ENCODE results near the gene TOP2B.

The TOP2B gene

DNA sequence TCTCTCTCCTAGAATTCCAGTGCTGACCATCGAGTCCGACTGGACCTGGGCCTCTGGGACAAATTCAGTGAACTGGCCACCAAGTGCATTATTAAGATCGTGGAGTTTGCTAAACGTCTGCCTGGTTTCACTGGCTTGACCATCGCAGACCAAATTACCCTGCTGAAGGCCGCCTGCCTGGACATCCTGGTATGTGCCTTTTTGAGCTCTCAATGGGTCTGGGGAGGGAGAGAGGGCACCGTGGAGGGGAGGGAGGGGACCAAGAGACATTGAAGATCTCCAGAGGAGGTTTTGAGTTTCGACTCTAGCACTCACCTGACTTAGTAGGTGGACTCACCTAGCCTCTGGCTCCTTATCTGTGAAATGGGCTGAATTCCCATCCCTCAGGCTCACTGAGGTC lies 84.2 kb downstream of the TOP2B start:
- no peak for DNase-seq

GRCh38 chr3:25578059-25578458 lies 86.6 kb downstream of the TOP2B start:
- DNase-seq: no peak

GRCh38 chr3:25576831-25577454 lies 87.8 kb downstream of the TOP2B start:
- no peak for DNase-seq

DNA sequence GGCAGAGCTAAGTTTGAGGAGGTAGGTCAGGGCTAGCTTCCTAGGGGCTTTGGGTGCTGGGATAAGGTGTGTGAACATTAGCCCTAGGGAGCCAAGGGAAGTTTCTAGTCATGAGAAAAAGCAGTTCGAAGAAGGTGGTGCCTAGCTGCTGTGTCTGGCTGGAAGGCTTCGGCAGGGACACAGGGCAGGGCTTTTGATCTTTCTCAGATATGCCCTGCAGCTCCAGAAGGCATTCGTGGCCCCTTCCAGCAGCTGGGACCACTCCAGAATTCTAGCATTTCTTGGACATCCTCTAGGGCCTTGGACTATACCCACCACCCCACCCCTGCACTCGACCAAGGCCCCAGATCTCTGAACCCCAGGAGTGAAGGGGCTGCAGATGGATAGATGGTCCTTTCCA lies 88.6 kb downstream of the TOP2B start:
- no peak for DNase-seq

GRCh38 chr3:25575001-25575400 lies 89.7 kb downstream of the TOP2B start:
- DNase-seq: no peak

DNA sequence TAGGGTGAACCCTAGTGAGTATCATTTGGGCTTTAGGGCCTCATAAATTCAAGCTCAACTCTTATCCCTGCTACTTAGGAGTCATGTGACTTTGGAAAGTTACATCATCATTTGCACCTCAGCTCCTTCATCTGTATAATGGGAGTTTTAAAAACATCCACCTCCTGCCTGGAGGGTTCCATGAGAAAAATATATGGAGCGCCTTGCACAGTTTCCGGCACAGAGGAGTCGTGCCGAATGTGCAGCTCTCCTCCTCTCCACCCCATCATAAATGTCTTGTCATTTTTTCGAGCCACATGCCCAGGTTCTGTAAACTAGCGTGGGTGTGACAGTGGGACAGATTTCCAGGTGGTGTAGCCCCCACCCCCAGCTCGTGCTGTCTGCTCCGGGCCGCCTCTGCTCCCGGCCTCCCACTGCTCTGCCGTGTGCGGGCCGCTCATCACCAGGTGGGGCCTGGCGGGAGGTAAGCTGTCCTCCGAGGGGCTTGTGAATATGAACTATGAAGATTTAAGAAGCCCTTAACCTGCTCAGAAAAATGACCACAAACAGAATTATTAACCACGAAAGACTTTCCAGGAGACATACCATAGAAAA lies 90.4 kb downstream of the TOP2B start:
- DNase-seq: no peak

GRCh38 chr3:25573386-25574171 lies 91.1 kb downstream of the TOP2B start:
- no peak for DNase-seq

DNA sequence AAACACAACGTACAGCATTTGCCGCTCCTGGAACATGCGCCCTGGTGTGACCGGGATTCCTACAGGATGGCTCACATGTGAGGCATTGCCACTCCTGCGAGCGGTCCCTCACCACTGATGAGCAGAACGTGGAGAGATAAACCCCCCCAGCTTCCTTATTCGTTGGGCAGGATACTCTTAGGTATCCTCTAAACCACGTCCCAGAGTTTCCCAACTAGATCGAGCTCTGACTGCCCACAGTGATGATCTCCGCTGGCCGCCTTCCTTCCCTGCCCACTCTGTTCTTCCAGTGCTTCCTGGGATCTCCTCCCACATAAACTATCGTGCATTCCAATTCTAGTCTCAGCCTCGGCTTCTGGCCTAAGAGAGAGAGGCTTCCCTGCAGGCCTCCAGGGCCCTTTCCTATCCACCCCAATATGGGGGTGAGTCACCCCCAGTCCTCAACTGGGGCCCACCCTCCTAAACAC lies 91.8 kb downstream of the TOP2B start:
- DNase-seq: no peak

- DNase-seq: no peak
These were observed 92.4 kb downstream of the TOP2B start for GRCh38 chr3:25572336-25572735.

DNA sequence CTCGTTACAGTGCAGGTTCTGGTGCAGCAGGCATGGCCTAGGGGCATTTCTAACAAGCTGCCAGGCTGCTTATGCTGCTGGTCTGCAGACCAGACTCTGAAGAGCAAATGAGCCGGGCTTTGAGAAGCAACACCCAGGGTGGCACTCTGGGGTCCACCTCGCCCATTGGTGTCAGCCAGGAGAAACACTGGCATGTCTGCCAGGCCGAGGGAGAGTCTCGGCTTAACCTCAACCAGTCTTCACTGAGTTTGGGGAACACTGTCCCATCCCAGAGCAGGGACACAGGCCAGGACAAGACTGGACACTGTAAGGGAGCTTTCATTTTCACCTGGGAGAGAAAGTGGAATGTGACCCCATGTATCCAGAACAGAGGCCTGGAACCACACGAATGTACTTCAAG lies 93.4 kb downstream of the TOP2B start:
- DNase-seq: no peak

DNA sequence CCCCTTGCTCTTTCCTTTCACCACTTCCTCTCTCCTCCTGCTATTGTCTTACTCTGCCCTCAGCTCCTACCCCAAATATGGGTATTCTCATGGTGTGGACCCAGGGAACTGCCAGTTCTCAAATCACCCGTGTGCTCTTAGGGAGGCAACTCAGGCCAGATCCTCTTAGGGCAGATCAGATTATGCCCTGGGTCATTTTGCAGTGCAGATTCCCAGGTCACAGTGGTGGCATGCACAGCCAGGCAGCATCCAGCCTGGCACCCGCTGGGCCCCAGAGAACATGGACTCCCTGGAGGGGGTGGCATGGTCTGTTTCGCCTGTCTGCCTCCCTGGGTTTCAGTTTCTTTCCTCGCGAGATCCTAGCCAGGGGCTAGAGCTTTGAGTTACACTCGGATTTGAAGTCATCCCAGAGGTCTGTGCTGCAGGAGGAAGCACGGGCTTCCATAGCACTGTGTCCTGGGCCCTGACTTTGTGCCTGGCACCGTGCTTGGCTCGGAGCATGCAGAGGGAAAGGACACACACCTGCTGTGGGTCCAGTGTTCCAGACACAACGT lies 96.1 kb downstream of the TOP2B start:
- no peak for DNase-seq

DNA sequence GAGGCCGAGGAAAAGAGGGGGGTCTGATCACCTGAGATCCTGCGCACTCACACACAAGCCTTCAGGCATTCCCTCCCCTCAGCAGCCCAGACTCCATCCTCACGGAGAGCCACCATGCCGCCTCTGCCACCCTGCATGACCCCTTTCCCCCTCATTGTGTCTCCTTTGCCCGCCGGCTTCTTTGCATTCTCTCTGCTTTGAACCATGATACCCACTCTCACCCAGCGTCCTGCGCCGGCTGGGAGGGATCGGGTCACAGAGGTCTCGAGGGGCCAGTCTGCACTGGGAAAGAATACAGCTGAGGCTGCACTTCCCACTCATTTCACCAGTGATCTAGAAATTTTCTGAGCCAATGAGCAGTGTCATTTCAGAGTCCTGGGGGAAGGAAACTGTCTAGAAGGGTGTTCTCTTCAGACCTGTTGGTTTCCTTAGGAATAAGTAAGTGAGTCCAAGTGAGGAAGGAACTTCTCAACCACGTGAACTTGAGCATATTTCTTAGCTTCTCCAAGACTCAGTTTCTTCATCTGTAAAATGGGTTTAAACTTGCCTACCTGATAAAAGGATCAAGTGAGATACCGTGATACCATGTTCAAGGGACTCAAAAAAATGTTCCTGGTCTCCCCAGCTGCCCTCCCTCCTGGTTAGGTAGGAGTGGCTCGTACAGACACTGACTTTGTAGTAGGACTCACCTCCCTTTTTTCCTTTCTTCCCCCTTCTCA lies 96.7 kb downstream of the TOP2B start:
- no peak for DNase-seq

DNA sequence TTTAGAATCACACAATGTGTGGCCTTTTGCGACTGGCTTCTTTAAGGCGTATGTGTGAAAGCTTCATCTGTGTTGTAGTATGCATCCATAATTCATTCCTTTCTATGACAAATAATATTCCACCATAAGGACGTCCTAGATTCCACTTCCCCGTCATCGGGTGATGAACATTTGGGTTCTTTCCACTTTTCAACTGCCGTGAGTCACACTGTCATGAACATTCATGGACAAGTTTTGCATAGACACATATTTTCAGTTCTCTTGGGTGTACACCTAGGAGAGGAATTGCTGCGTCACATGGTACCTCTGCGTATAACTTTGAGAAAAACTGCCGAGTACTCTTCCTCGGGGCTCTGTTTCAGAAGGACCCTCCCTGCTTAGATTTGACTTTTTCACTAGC lies 97.3 kb downstream of the TOP2B start:
- DNase-seq: no peak

DNA sequence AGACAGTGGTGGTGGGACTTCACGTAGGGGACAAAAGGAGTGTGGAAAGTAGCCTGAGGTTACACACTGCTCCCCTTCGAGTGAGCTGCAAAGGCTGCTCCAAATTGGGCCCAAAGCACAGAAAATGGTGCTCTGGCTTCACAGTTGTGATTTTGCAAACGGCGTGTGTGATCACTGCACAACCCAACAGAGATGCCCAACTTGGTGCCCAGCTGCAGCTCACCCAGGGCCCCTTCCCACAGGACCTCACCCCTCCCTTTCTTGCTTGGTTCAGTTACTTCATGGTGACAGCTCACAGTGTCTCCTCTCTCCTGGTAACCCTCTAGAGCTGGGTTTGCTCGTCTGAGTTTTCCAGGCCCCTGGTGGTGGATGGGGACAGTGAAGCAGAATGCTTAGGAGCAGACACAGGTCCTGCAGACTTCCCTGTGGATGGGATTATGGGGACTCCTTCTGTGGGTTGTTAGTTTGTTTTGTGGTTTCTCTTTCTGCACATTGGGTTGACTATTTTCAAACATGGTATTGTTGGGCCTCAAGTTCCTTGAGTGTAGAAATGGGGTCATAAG lies 98.3 kb downstream of the TOP2B start:
- no peak for DNase-seq

- no peak for DNase-seq
These were observed 98.9 kb downstream of the TOP2B start for GRCh38 chr3:25565807-25566206.

- no peak for DNase-seq
These were observed 100.6 kb downstream of the TOP2B start for GRCh38 chr3:25564075-25564474.

GRCh38 chr3:25563601-25564000 lies 101.1 kb downstream of the TOP2B start:
- no peak for DNase-seq

DNA sequence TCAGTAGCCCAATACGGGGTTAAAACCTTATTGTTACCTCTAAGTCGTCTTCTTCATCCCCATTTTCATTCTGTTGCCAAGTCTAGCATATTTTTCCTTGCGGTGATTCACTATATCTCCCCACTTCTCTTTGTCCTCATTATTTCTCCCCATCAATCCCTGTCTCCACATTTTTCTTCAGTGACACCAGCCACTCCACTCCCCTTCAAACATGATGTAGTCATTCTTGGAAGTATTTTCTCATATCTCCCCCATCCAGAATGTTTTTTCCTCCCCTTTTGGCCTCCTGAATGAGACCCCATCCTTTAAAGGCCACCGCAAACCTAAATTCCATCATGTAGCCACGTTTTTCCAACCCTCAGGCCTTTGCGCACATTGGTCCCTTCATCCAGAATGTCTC lies 105.9 kb downstream of the TOP2B start:
- DNase-seq: no peak

DNA sequence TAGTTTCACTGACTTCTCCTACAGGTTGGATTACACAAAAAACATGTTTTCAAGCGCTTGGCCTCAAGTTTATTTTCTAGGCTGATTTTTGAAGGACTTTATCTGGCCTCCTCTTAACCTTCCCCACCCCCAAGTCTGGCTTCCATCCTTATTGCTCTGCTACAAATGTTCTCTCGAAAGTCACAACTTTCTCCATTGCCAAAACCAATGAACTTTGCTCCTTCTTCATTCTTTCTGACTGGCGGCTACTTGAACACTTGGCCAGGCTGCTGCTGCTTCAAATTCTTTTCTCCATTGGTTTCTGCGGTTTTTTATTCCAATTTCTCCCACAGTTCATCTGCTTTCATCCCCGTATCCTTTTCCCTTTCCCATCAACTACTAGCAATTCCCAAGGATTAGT lies 106.6 kb downstream of the TOP2B start:
- DNase-seq: no peak

DNA sequence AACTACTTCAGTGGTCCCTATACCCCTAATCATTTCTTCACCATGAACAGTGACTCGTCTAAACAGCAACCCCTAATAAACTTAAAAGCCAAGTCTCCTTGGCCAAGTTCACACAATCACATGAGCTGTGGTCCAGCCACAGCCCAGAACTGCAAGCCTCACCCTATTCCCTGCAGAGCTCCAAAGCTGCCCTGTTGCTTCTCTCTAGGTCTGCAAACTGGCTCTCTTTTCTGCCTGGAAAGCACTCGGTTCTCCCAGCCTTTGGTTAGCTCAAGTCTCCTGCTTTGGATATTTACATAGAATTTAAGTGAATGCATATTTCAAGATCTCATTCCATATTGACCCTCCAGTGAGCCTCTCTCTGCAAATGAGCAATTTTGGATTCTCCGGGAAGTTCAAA lies 107.0 kb downstream of the TOP2B start:
- no peak for DNase-seq

DNA sequence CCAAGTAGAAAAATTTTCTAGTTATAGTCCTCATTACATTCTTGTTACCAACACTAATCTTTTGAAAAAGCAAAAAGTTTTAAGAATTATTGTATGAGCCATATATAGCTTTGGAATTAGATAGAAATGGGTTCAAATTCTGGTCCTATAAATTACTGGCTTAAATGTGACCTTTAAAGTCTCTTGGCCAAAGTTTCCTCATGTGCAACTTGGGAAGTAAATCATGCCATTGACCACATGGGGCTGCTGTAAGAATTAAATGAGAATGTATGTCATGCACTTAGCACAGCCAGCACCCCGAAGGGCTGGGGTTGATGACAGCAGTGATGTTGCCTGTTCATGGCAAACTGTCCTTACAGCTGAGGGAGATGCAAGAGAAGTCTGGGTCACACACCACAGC lies 108.3 kb downstream of the TOP2B start:
- no peak for DNase-seq

DNA sequence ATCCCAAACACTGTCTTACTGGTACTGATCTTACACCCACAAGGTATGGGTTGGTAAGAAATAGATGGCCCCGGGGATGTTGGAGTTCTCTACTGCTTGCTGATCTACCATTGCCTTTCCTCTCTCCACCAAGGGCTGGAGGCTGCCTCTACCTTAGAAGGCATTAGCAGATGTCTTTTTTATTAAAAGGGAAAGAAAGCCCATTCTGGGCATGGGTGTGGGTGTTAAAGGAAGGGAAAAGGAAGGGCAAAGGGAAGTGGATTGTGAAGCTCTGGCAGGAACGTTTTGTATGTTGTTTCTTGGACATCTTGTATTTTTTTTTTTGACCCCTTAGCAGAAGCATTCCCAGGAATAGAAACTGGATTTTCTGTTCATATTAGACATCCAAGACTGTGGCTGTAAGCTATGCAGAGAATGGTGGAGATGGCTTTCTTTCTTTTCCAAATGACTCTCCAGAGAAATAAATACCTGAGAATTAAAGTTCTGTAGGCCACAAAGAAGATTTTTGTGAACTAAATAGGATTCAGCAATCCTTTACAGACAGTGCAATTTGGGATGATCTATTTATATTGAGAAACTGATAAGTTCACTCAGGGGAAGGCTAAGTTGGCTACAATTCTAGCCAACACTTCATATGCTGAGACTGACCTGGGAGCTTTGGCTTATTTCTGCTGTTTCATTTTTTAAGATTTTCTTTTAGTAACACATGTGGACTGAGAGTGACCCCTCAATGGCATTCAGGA lies 108.8 kb downstream of the TOP2B start:
- no peak for DNase-seq
